Frontal cortex (tissue), 4 donors: ENCODE results near the gene SLF1. TPM values are rescaled to one million over a fixed set of nuclear protein-coding genes. Genes with fewer than 3 reads are reported as not detected.

Experiments used
- DNase-seq, 2 donors: peaks; one replicate each; pipeline ENCODE4 v3.0.0; 2012; ENCODE audit warnings: low spot score in 2 of 2
- FAIRE-seq: peaks from 2 replicates; lab custom pipeline; 2012; peaks lifted over from hg19 to GRCh38; lab: Jason Lieb, UNC
- total RNA-seq: library from RNA; depleted of rRNA; stranded (reverse); fragments of >200 nt; gene quantifications from one replicate; pipeline ENCODE4 v1.2.3, GENCODE V29; 2014
- donor health status: control.
- donor health status: control.
- donor health status: control.

SLF1 gene
- total RNA-seq, 1 donor from 2014 or later, result 92.5 TPM

DNA sequence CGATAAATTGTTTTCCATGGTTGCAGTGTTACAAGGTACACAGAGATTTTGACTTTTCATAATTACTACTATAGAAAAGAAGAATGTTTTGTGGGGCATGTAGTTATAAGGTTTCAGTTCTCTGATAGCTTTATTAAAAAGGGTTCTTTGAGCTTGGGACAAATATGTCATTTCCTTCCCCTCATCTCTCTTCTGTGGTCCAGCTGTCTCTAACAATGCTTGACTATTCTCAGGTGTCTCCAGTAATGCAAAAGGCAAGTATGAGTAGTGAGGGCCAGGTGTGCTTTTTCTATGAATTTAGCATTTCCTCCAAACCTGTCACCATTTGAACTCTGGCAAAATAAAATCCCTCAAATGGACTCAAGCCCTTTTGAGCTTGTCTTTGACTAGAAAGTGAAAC, 84.3 kb downstream of the SLF1 start:
- FAIRE-seq, result no peak
- DNase-seq, result no peak

DNA sequence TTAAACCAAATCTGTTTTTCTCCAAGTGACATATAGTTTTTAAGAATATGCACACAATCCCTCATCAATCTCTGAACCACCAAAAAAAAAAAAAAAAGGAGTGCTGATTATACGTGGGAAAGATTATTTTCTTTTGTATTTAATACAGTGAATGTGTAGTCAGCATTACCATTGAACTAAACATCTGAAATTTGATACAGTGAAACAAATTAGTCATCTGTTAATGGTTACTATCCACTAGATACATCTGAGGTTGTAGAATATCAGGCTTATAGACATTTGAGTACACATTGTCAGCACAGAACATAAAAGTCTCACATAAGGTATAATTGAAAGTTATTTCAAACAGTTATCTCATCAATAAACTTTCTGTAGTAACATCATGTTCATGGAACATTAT, 87.0 kb downstream of the SLF1 start:
- DNase-seq, result no peak
- no peak for FAIRE-seq

DNA sequence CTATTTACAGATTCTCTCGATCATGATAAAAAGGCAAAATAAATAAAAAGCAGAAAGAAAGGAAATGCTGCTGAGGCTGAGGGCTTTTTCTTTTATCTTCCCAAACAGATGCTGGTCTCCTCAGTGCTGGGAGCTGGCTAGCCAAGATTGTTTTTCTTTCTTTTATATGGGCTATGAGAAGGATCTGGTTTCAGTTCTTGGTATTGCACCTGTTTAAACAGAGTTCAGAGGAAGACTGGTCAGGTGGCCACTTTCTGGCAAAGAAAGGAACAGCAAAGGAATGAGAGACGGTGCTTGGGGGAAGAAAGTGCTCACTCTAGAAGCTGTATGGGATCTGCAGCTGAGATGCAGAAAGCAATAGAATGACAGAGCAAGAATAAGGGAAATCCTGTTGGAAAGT, 88.9 kb downstream of the SLF1 start:
- DNase-seq (no peak), FAIRE-seq (no peak)

DNA sequence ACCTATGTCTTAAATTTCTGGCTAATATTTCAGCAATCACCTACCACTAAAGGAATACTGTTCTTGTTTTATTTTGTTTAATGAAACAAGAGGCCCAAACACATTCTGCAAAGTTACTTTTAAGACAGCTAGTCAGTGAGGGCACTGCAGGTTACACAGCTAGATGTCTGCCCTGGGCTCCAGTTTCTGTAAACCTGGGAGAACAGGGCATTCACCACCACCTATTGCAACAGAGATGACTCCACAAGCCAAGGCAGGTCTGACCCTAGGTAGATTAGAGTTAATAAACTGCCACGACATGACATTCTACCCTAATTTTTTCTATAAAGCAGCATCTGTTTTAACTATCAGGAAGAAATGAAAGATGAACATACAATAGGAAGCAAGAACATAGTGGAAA, 90.8 kb downstream of the SLF1 start:
- no peak for FAIRE-seq
- no peak for DNase-seq

DNA sequence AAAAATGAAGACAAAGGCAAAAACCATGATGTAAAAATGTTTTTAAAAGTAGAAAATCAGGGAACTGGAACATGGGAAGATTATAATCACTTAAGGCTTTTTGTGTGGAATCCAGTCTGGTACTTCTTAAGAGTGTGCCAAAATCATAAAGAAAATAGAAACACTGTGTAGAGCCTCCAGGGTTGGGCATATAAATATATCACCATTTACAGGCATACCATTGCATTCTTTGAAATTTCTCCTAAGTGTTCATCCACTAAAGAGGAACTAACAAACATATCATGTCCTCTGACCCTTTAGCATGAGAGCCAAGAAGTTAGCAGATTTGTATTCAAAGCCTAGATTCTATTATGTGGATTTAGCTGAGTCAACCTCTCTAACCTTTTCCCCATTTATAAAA, 93.3 kb downstream of the SLF1 start:
- FAIRE-seq, result no peak

DNA sequence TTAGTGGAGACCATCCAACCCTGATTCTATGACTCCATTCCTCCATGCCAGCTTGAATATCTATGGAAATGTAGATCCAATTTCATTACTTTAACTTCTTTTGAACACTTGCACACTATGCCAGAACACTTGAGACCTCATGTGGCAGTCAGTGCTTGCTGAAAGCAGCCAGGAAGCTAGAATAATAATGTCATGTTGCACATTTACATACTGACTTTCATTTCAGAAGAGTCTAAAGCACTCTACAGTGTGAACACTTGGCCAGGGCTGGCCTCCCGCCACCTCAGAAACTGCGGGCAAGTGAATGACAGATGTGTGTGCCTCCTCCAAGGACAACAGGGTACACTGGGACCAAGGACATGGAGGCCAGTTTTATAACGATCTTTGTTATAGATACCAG, 97.3 kb downstream of the SLF1 start:
- FAIRE-seq (no peak), DNase-seq (no peak)

More for the DNA sequence above, 93.3 kb downstream of the SLF1 start:
- no peak for DNase-seq

DNA sequence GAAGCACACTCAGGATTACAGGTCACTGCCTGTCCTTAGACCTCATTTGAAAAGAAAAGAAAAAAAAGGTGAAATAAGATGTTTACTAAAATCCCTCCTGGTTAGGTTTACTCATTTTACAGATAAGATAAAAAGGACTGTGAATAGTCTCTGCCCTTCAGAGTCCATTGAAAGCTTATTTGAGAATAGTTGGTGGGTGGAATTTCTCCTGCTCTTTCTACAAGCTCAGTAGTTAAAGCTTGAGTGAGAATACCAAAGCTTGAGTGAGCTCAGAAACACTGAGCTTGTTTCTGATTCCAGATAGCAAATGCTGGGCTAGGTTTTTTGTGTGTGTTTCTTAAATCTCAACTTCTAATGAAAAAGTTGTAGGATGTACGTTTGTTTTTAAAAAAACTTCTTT, 106.7 kb downstream of the SLF1 start:
- DNase-seq (no peak), FAIRE-seq (no peak)

DNA sequence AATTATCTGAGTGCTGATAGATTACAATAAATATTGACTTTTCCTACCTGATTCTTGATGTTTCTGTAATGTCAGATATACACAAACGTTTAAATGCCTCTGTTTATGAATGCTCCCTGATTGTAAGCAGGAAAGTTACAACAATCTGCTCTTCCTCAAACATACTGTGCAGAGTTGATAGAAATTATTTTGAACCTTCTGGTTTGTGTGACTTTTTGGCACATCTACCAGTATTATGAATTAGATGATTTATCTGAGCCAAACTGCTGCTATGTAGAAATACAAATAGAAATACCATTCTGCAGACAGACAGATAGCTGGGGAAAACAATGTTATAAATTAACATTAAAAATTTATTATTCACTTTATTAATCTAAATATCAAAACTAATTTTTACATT, 113.0 kb downstream of the SLF1 start:
- DNase-seq (no peak), FAIRE-seq (no peak)

DNA sequence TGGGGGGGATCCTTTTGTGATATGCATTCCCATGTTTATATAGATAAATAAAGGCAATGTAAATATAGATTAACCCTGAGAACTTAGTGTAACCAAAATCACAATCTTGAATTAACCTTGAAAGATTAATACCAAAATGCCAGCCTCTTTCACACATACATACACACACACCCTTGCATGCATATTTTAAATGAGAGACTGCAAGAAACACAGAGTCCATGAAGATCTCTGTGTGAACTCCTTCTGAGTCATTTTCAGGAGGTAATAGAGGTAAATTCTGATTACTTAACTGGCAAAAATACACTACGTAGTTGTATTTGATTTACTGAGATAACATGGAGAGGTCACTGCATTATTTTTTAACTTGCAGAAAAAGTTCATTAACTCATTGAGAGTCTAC, 118.0 kb downstream of the SLF1 start:
- DNase-seq (no peak), FAIRE-seq (no peak)

DNA sequence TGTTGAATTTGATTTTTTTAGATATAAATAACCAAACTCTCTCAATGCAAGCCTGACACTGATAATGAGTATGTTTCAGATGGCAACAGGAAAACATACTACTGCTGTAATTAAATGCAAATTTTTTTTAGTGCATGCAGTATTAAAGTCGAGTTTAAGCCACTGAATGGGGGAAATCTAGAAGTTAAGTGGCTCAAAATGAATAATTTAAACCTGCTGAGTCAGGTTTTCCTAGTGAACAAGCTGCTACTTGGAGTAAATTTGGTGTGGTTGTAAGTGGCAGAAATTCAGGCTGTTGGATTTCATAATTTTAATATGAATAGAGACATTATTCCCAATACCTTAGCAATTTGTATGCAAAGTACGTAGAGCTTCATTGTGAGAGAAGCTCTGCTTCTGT, 121.8 kb downstream of the SLF1 start:
- DNase-seq (no peak), FAIRE-seq (no peak)

DNA sequence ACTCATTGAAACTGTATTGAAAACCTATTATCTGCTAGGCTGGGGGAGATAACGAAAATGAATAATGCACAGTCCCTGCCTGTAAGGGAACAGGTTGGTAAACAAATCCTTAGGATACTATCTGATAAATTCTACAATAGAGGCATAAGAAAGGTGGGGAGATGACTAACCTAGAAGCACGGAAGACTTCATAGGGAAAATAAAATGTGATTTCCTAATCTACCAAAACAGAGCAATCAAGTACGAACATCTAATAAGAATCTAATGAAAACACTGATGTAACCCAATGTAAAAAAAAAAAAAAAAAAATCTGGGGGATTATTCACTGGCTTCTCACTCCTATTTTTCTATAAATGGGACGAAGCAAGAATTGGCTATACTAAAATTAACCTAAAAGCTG, 124.4 kb downstream of the SLF1 start:
- FAIRE-seq (no peak), DNase-seq (no peak)

DNA sequence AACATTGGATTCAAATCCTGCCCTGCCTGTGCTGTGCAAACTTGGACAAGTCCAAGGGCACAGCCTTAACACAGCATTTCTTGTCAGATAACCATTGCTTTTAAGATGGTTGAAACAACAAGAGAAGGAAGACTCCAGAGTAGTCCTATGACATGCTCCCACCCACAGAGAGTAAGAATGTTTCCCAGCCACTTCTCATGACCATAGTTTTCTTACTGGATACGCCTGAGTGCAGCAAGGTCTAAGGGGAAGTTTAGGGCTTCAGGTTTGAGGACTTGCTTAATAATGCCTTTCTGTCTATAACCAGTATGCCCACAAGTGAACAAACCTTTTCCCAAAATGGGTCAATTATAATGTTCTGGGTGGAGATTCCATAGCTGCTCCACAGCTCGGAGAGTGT, 126.4 kb downstream of the SLF1 start:
- FAIRE-seq (no peak), DNase-seq (no peak)

DNA sequence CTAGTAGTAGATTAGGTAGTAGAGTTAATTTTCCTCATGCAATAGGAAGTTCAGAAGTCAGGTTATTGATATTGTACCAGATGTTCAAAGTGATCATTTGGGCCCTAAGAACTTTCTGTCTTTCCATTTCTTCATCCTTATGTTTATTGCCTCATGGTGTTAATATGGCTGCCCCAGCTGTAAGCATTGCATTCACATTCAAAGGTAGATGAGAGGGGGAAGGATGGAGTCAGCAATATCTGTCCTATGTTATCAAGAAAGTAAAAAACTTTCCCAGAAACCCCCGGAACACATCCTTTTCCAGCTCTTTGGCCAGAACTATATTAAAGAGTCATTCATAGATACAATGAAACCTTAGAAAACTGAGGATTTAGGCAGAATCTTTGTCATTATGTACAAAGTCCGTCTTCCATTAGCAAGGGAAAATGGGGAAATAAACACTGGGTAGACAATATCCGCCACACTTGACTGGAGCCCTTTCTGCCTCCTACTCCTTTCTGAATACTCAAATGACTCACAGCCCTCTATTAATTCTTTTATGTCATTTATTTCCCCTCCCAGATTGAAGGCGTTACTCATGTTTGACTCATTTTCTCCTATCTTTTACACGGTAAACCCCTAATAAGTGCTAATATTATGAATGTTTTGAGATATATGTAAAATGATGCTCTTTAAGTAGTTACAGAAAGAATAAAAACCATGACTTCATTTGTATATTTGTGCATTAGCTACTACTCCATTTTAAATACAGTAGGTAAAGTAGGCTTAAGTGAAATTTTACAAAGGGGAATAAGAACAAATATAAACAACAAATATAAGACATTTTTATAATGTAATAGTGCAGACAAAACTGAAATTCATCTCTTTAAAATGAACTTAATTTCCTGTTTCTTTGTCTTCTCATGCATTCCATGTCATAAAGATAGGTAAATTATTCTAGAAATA, 127.6 kb downstream of the SLF1 start:
- DNase-seq (no peak), FAIRE-seq (no peak)

DNA sequence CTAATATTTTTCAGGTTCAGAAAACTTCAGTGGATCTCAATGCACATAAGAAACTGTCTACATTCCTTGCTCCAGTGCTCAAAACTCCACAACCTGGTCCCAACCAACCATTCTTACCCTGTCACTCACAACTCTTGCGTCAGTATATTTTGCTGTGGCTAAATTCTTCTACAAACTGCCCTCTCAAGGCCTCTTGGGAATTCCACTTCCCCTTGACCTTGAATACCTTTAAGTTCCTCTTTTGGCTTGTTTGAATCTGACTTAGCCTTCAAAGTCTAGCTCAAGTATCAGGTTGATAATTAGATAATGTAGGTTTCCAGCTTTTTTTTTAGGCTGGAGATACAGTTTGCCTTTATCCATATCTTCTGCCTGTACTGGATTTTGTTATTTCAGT, 128.3 kb downstream of the SLF1 start:
- FAIRE-seq, result no peak
- DNase-seq, result no peak

Other genes with a start within 250 kb of the SLF1 start
- gene KIAA0825, start 65 bp upstream of the SLF1 start, total RNA-seq, result 41.2 TPM